HepG2 (cell line): ENCODE results near the gene EPC1. TPM values are rescaled to one million over a fixed set of nuclear protein-coding genes. Genes with fewer than 3 reads are reported as not detected.

Experiments used
- ATAC-seq: fragments of 200-7000 bp; cut with Tn5 transposase; 3 replicates; pipeline ENCODE4 v1.9.1; 2020; ENCODE audit warnings: mild to moderate bottlenecking, moderate library complexity
- BruUV-seq: library from RNA; stranded (reverse); fragments of 400-500 nt; replicated peaks from 2 replicates; lab custom pipeline; 2021; lab: Mats Ljungman, UMichigan
- CTCF ChIA-PET: fragments of 300-600 bp; formaldehyde crosslinking; extraction: SDS; loops from one replicate; lab custom pipeline; 2021; ENCODE audit warnings: low total read pairs, inconsistent platforms, low intra/inter-chr PET ratio; lab: Yijun Ruan, JAX
- POLR2A ChIA-PET: fragments of 350-600 bp; sonication (Branson Sonifier 250); formaldehyde crosslinking; loops from one replicate; lab custom pipeline; 2020; ENCODE audit warnings: antibody characterized with exemption, inconsistent platforms; lab: Yijun Ruan, JAX
- DNase-seq: peaks from one replicate; pipeline ENCODE4 v3.0.0-alpha.2; 2015; ENCODE audit warnings: low spot score
- FAIRE-seq: peaks from 3 replicates; lab custom pipeline; 2011; peaks lifted over from hg19 to GRCh38; lab: Jason Lieb, UNC
- H2AFZ ChIP-seq: one replicate; pipeline ENCODE4 v1.6.1; 2011; ENCODE audit warnings: low read length, inconsistent platforms
- H3K27ac ChIP-seq: fragments of 300-600 bp; 3 replicates; pipeline ENCODE4 v1.8.0; 2011; ENCODE audit warnings: mixed run types, mild to moderate bottlenecking, mixed read lengths, low read length, inconsistent platforms; ENCODE audit not compliant: insufficient read depth; ENCODE audit errors: extremely low read length
- H3K27me3 ChIP-seq, 2 experiments: fragments of 200-600 bp in 1 of 2; 2 replicates in 1 of 2; 3 replicates in 1 of 2; pipeline versions ENCODE4 v1.6.0 to v1.8.0; 2011; ENCODE audit warnings: low read length in 2 of 2, mild to moderate bottlenecking in 2 of 2, moderate library complexity in 2 of 2, inconsistent platforms in 1 of 2; ENCODE audit not compliant: insufficient read depth in 2 of 2, control insufficient read depth in 1 of 2
- H3K36me3 ChIP-seq, 2 experiments: fragments of 200-600 bp in 1 of 2; replicated peaks in 1 of 2; 2 replicates in 1 of 2; 3 replicates in 1 of 2; pipeline versions ENCODE4 v1.5.1 to v1.8.0; 2011; ENCODE audit warnings: low read length in 2 of 2, inconsistent platforms in 1 of 2; ENCODE audit not compliant: insufficient read depth in 2 of 2, control insufficient read depth in 1 of 2
- H3K4me1 ChIP-seq: 2 replicates; pipeline ENCODE4 v1.5.1; 2012; ENCODE audit warnings: low read length, inconsistent platforms; ENCODE audit not compliant: insufficient read depth
- H3K4me2 ChIP-seq: 2 replicates; pipeline ENCODE4 v1.6.0; 2011; ENCODE audit warnings: low read depth, low read length, inconsistent platforms
- H3K4me3 ChIP-seq, 3 experiments: fragments of 200-600 bp in 1 of 3; sonication (generic), shearing (Covaris generic) in 1 of 3; replicated peaks in 1 of 3; 2 replicates each; pipeline ENCODE4 v1.5.1; 2011 to 2016; ENCODE audit warnings: low read length in 3 of 3, inconsistent platforms in 2 of 3, low read depth in 2 of 3, mild to moderate bottlenecking in 2 of 3, control low read depth in 1 of 3, mixed read lengths in 1 of 3; ENCODE audit not compliant: insufficient read depth in 1 of 3
- H3K79me2 ChIP-seq: one replicate; pipeline ENCODE4 v1.6.1; 2011; ENCODE audit warnings: low read length, inconsistent platforms; ENCODE audit not compliant: insufficient read depth
- H3K9ac ChIP-seq: 2 replicates; pipeline ENCODE4 v1.6.0; 2011; ENCODE audit warnings: mild to moderate bottlenecking, low read depth, low read length, inconsistent platforms; ENCODE audit not compliant: insufficient read depth
- H3K9me3 ChIP-seq: 2 replicates; pipeline ENCODE4 v1.5.1; 2012; ENCODE audit warnings: mild to moderate bottlenecking, low read length
- H4K20me1 ChIP-seq: 2 replicates; pipeline ENCODE4 v1.6.0; 2011; ENCODE audit warnings: inconsistent platforms, mild to moderate bottlenecking, low read length, moderate library complexity; ENCODE audit not compliant: insufficient read depth
- CREB1 ChIP-seq, 2 experiments: fragments of 450-650 bp in 1 of 2; IDR thresholded peaks; 2 replicates each; pipeline ENCODE4 v1.6.1; 2016 to 2017; ENCODE audit warnings: control low read depth in 1 of 2, mild to moderate bottlenecking in 1 of 2, missing compliant biosample characterization in 1 of 2, missing genetic modification characterization in 1 of 2
- CTCF ChIP-seq: sonication (generic); formaldehyde crosslinking; IDR thresholded peaks from 2 replicates; pipeline ENCODE4 v1.5.0; 2020; ENCODE audit warnings: mild to moderate bottlenecking, missing genetic modification reagents, moderate library complexity
- HMGXB4 ChIP-seq, 2 experiments: sonication (generic) in 1 of 2; formaldehyde crosslinking in 1 of 2; IDR thresholded peaks; 2 replicates each; pipeline versions ENCODE4 v1.4.0 to v1.6.1; 2018 to 2020; ENCODE audit warnings: missing genetic modification reagents in 2 of 2, borderline replicate concordance in 1 of 2, low read depth in 1 of 2, mild to moderate bottlenecking in 1 of 2, missing biosample characterization in 1 of 2
- KDM5A ChIP-seq: fragments of 200-600 bp; sonication (generic); IDR thresholded peaks from 2 replicates; pipeline ENCODE4 v1.7.0; 2018; ENCODE audit warnings: antibody characterized with exemption, mild to moderate bottlenecking, low read length, borderline replicate concordance
- NFIC ChIP-seq: IDR thresholded peaks from 2 replicates; pipeline ENCODE4 v1.6.1; 2012; ENCODE audit warnings: mild to moderate bottlenecking, low read length, inconsistent platforms
- NFKB2 ChIP-seq: sonication (generic); formaldehyde crosslinking; IDR thresholded peaks from 2 replicates; pipeline ENCODE4 v1.4.0; 2020; ENCODE audit warnings: missing genetic modification reagents, borderline replicate concordance
- RBAK ChIP-seq: sonication (generic); formaldehyde crosslinking; IDR thresholded peaks from 2 replicates; pipeline ENCODE4 v1.5.1; 2020; ENCODE audit warnings: mild to moderate bottlenecking, missing genetic modification reagents
- SAP130 ChIP-seq: IDR thresholded peaks from 2 replicates; pipeline ENCODE4 v1.6.1; 2016; ENCODE audit warnings: low read depth
- SIN3A ChIP-seq: IDR thresholded peaks from 2 replicates; pipeline ENCODE4 v1.6.1; 2011; ENCODE audit warnings: low read depth, mild to moderate bottlenecking, control low read depth, low read length, borderline replicate concordance
- ZBTB21 ChIP-seq: sonication (generic); formaldehyde crosslinking; IDR thresholded peaks from 2 replicates; pipeline ENCODE4 v1.4.0; 2020; ENCODE audit warnings: missing genetic modification reagents
- ZBTB26 ChIP-seq: IDR thresholded peaks from 2 replicates; pipeline ENCODE4 v1.6.1; 2016; ENCODE audit warnings: missing compliant biosample characterization, missing genetic modification reagents, borderline replicate concordance
- ZNF362 ChIP-seq: sonication (generic); formaldehyde crosslinking; IDR thresholded peaks from 2 replicates; pipeline ENCODE4 v1.4.0; 2020; ENCODE audit warnings: missing genetic modification reagents, mild to moderate bottlenecking, borderline replicate concordance
- ZNF510 ChIP-seq: sonication (generic); formaldehyde crosslinking; IDR thresholded peaks from 2 replicates; pipeline ENCODE4 v1.4.0; 2020; ENCODE audit warnings: low read depth, mild to moderate bottlenecking, missing genetic modification reagents
- ZNF7 ChIP-seq: IDR thresholded peaks from 2 replicates; pipeline ENCODE4 v1.6.1; 2016; ENCODE audit warnings: missing biosample characterization, missing genetic modification reagents
- ZNF788 ChIP-seq: sonication (generic); formaldehyde crosslinking; IDR thresholded peaks from 2 replicates; pipeline ENCODE4 v1.5.0; 2020; ENCODE audit warnings: mild to moderate bottlenecking, missing genetic modification reagents, borderline replicate concordance
- ZNF792 ChIP-seq: IDR thresholded peaks from 2 replicates; pipeline ENCODE4 v1.6.1; 2016
- WGBS: methylation state at CpG from one replicate; pipeline ENCODE4 v1.1.6; 2017; ENCODE audit warnings: low lambda C conversion rate; 5-methylcytosine and 5-hydroxymethylcytosine counted together
- in situ Hi-C: cut with HindIII; loops from 2 replicates; pipeline ENCODE4 v1.10.0; 2017; ENCODE audit warnings: low pct_unique_long_range_greater_than_20kb; ENCODE audit not compliant: extremely low pct_ligation_motif_present
- intact Hi-C: fragments of 100-400 bp; cut with micrococcal nuclease; formaldehyde crosslinking; loops from one replicate; pipeline ENCODE4 v1.10.0; 2022; ENCODE audit not compliant: unreplicated experiment
- polyA plus RNA-seq, 8 experiments: library from polyadenylated mRNA; depleted of rRNA in 3 of 8; stranded (reverse) in 7 of 8; unstranded in 1 of 8; fragments of >200 nt; fragmentation: Illumina TruSeq in 4 of 8; extraction: Trizol in 4 of 8; gene quantifications; 2 replicates each; pipeline versions ENCODE4 v1.2.1 to v1.2.3, GENCODE V29; 2011 to 2016; ENCODE audit warnings: low read depth in 4 of 8, missing spikeins in 1 of 8, mixed read lengths in 1 of 8; ENCODE audit not compliant: insufficient read depth in 1 of 8
- total RNA-seq, 5 experiments: library from RNA; depleted of rRNA; stranded (reverse); fragments of >200 nt; fragmentation: Illumina TruSeq; extraction: Trizol; gene quantifications; 2 replicates each; pipeline ENCODE4 v1.2.3, GENCODE V29; 2016; ENCODE audit warnings: low read depth in 1 of 5

The EPC1 gene
- total and polyA plus RNA-seq, 2 of the 13 experiments (the other 11 are each of a cell fraction or from before 2014, with no cell fraction given) = 28.7 to 44.2 TPM

- FAIRE-seq (peak; percentile 4), DNase-seq (peak; percentile 37), ATAC-seq (no peak; the same call in 2 of the 3 replicates)
- H3K9me3 ChIP-seq = no peaks in the 10 kb centered on the region
- POLR2A ChIA-PET = interaction anchor here (1.4 to 1.5 kb wide), 2 partner anchors 13 to 32 kb away, joined by 3 to 6 read pairs; no protein-coding TSS in a partner anchor
- under 1% methylated on average over 6 of the region's 6 CpGs for WGBS
- in situ Hi-C loops (no loop called here), intact Hi-C loops (loop anchor here (1.0 to 5.0 kb wide), 3 partner anchors 31 to 605 kb away; partner anchors contain the start of gene CCDC7)
- peaks cover 10% of the 10 kb centered on the region for H4K20me1 ChIP-seq
- H3K4me3 ChIP-seq = peak overlapping the region; percentile 64 to 94 (median 76)
- peak overlapping the region; percentile 85 for H3K4me2 ChIP-seq
- peak overlapping the region; percentile 79 for H3K27ac ChIP-seq
- no peak overlapping the region for H2AFZ ChIP-seq
- peak overlapping the region; percentile 69 for H3K9ac ChIP-seq
- peaks cover 58% of the 10 kb centered on the region for H3K79me2 ChIP-seq
- BruUV-seq = no TSS peak
- peaks cover 45% of the 10 kb centered on the region for H3K4me1 ChIP-seq
- CTCF ChIA-PET = no interaction called here
- H3K36me3 ChIP-seq = no peaks in the 10 kb centered on the region
- H3K27me3 ChIP-seq = no peaks in the 10 kb centered on the region; a peak in 1 of 5 replicates
- TF ChIP-seq ZNF362 (CRISPR knock-in tag) = peak; percentile 45; the same call in 1 of the 2 replicates
- TF ChIP-seq ZNF792 (CRISPR knock-in tag) = no peak
- no peak for TF ChIP-seq ZNF7 (CRISPR knock-in tag)
- 0 out of 2 replicates have a peak, but pooled peaks have one; percentile 9 for TF ChIP-seq KDM5A
- TF ChIP-seq ZNF788 (CRISPR knock-in tag) = no peak
- TF ChIP-seq RBAK (CRISPR knock-in tag) = no peak
- peak; percentile 55 for TF ChIP-seq SAP130
- TF ChIP-seq ZBTB26 (CRISPR knock-in tag) = no peak
- TF ChIP-seq ZBTB21 (CRISPR knock-in tag) = 0 out of 2 replicates have a peak, but pooled peaks have one; percentile 17
- TF ChIP-seq SIN3A = 0 out of 2 replicates have a peak, but pooled peaks have one; percentile 33
- TF ChIP-seq CTCF (CRISPR knock-in tag) = peak; percentile 52
- TF ChIP-seq ZNF510 (CRISPR knock-in tag) = no peak
- peak; percentile 76 to 78; a peak in 3 of 4 replicates for TF ChIP-seq HMGXB4 (CRISPR knock-in tag; IDR thresholded peaks at IDR 0.05; ENCODE audit: borderline replicate concordance in 1 of 2, low read depth in 1 of 2)
- no peak for TF ChIP-seq NFKB2 (CRISPR knock-in tag)
- TF ChIP-seq CREB1 (IDR thresholded peaks at IDR 0.05) = peak; percentile 24; the same call in 1 of the 2 replicates
- no peak for TF ChIP-seq CREB1 (CRISPR knock-in tag; IDR thresholded peaks at IDR 0.05)
- TF ChIP-seq NFIC = 0 out of 2 replicates have a peak, but pooled peaks have one; percentile 13
Measured at GRCh38 chr10:32377458-32378259, 30.7 kb upstream of the EPC1 start.
